NCI-H1048 (cell line): ENCODE results near the gene ITPK1.

Experiments
- DNase-seq: peaks from one replicate; lab custom pipeline; 2025; lab: John Stamatoyannopoulos, UW

The ITPK1 gene

GRCh38 chr14:93104961-93105360 is 10.8 kb downstream of the ITPK1 start:
- DNase-seq, result no peak

- DNase-seq, result no peak
Observed at GRCh38 chr14:93103392-93104080, 12.2 kb downstream of the ITPK1 start.

GRCh38 chr14:93102141-93102540 is 13.6 kb downstream of the ITPK1 start:
- DNase-seq, result no peak

- no peak for DNase-seq
Observed at GRCh38 chr14:93101181-93101580, 14.5 kb downstream of the ITPK1 start.

GRCh38 chr14:93100570-93100969 is 15.2 kb downstream of the ITPK1 start:
- no peak for DNase-seq

- DNase-seq, result no peak
Observed at GRCh38 chr14:93100100-93100499, 15.6 kb downstream of the ITPK1 start.

GRCh38 chr14:93099643-93100042 is 16.1 kb downstream of the ITPK1 start:
- DNase-seq, result no peak

GRCh38 chr14:93099196-93099595 is 16.5 kb downstream of the ITPK1 start:
- no peak for DNase-seq

GRCh38 chr14:93096691-93097322 is 18.9 kb downstream of the ITPK1 start:
- DNase-seq, result no peak

GRCh38 chr14:93095742-93096510 is 19.8 kb downstream of the ITPK1 start:
- DNase-seq, result no peak

- DNase-seq, result no peak
Observed at GRCh38 chr14:93094121-93094918, 21.4 kb downstream of the ITPK1 start.

- DNase-seq, result no peak
Observed at GRCh38 chr14:93092606-93093556, 22.8 kb downstream of the ITPK1 start.

- DNase-seq, result no peak
Observed at GRCh38 chr14:93091666-93092065, 24.1 kb downstream of the ITPK1 start.

GRCh38 chr14:93090826-93091555 is 24.7 kb downstream of the ITPK1 start:
- no peak for DNase-seq

GRCh38 chr14:93089521-93090269 is 26.0 kb downstream of the ITPK1 start:
- DNase-seq, result no peak

GRCh38 chr14:93086441-93087055 is 29.2 kb downstream of the ITPK1 start:
- no peak for DNase-seq

GRCh38 chr14:93085911-93086310 is 29.8 kb downstream of the ITPK1 start:
- DNase-seq, result peak; percentile 9

GRCh38 chr14:93084866-93085857 is 30.6 kb downstream of the ITPK1 start:
- DNase-seq, result no peak
